ENCODE results near the gene ANO3. TPM values are rescaled to one million over a fixed set of nuclear protein-coding genes. Genes with fewer than 3 reads are reported as not detected.

ANO3 gene
- total and polyA plus RNA-seq, 2 experiments from 2014 or later, result not detected

- H3K4me3 ChIP-seq, result no peak overlapping the region
- H3K9me2 ChIP-seq (ENCODE audit: insufficient read depth), result no peaks in the 10 kb centered on the region
- no peaks in the 10 kb centered on the region for H3K27me3 ChIP-seq (ENCODE audit: insufficient read depth)
- no peak for ATAC-seq
- H3K4me2 ChIP-seq, result no peak overlapping the region
- H3K36me3 ChIP-seq (ENCODE audit: insufficient read depth), result no peaks in the 10 kb centered on the region
- no peaks in the 10 kb centered on the region for H3K36me3 Mint-ChIP-seq (ENCODE audit: low read depth)
- no peak overlapping the region for H3K4me3 Mint-ChIP-seq
- H3K4me1 ChIP-seq (ENCODE audit: insufficient read depth), result no peaks in the 10 kb centered on the region
- H4K20me1 ChIP-seq (replicated peaks; ENCODE audit: insufficient read depth), result no peaks in the 10 kb centered on the region
- H3K79me2 ChIP-seq (replicated peaks; ENCODE audit: insufficient read depth), result no peaks in the 10 kb centered on the region
- no peak overlapping the region for H3K27ac ChIP-seq (ENCODE audit: low read depth)
- H3K27me3 Mint-ChIP-seq (ENCODE audit: insufficient read depth, low read depth, poor library complexity), result peaks cover 2% of the 10 kb centered on the region
- no peaks in the 10 kb centered on the region for H3K9me3 Mint-ChIP-seq
- TF ChIP-seq STAT1 (IDR thresholded peaks at IDR 0.05; ENCODE audit: unreplicated experiment), result no peak
- TF ChIP-seq EZH2 (IDR thresholded peaks at IDR 0.05; ENCODE audit: low read depth, unreplicated experiment), result no peak
- no peak for TF ChIP-seq CTCF (conservative IDR thresholded peaks at IDR 0.05; ENCODE audit: low read depth in 2 of 2)
- TF ChIP-seq NANOG (IDR thresholded peaks at IDR 0.05; ENCODE audit: borderline replicate concordance), result no peak
- TF ChIP-seq ZNF462 (CRISPR knock-in tag; IDR thresholded peaks at IDR 0.05), result no peak
- TF ChIP-seq ZNF331 (CRISPR knock-in tag; IDR thresholded peaks at IDR 0.05; ENCODE audit: low read depth), result no peak
- TF ChIP-seq POLR2AphosphoS5 (IDR thresholded peaks at IDR 0.05; ENCODE audit: low read depth), result no peak
- TF ChIP-seq ZNF114 (CRISPR knock-in tag; IDR thresholded peaks at IDR 0.05), result no peak
- no peak for TF ChIP-seq CREB1 (CRISPR knock-in tag; IDR thresholded peaks at IDR 0.05; ENCODE audit: low read depth)
- no peak for TF ChIP-seq REST (IDR thresholded peaks at IDR 0.05; ENCODE audit: unreplicated experiment)
- no peak for TF ChIP-seq EZH2phosphoT487 (IDR thresholded peaks at IDR 0.05; ENCODE audit: unreplicated experiment)
- H2AFZ ChIP-seq, result no peak overlapping the region
- no peak for DNase-seq (ENCODE audit: low spot score)
- H3K4me1 Mint-ChIP-seq, result peaks cover 5% of the 10 kb centered on the region; the same call in 2 of the 3 replicates
- H3K27ac Mint-ChIP-seq, result no peak overlapping the region
- no peaks in the 10 kb centered on the region for H3F3A ChIP-seq (replicated peaks; ENCODE audit: low read depth)
Measured at GRCh38 chr11:26322335-26323067, 9.4 kb upstream of the ANO3 start.

All from GM23338 (cell line).